K562 (cell line): ENCODE data around the gene PIM3. TPM values are rescaled to one million over a fixed set of nuclear protein-coding genes. Genes with fewer than 3 reads are reported as not detected.

Source experiments
- ARID2 ChIP-seq: fragments of 450-650 bp; IDR thresholded peaks from 2 replicates; pipeline ENCODE4 v1.6.1; 2017; ENCODE audit warnings: antibody characterized with exemption, mild to moderate bottlenecking
- CREBBP ChIP-seq: IDR thresholded peaks from one replicate; pipeline ENCODE4 v1.6.1; 2012; ENCODE audit warnings: low read depth, mild to moderate bottlenecking, control low read depth, inconsistent platforms, low read length
- FOXJ3 ChIP-seq: sonication (generic); formaldehyde crosslinking; IDR thresholded peaks from 2 replicates; pipeline ENCODE4 v1.4.0; 2020; ENCODE audit warnings: mild to moderate bottlenecking, missing genetic modification reagents
- PHB2 ChIP-seq: fragments of 450-650 bp; IDR thresholded peaks from 2 replicates; pipeline ENCODE4 v1.6.1; 2017; ENCODE audit warnings: low read depth
- PHF20 ChIP-seq: fragments of 450-650 bp; IDR thresholded peaks from 2 replicates; pipeline ENCODE4 v1.6.1; 2018; ENCODE audit not compliant: partially characterized antibody
- PHTF2 ChIP-seq: fragments of 250-450 bp; sonication (Bioruptor Pico); IDR thresholded peaks from 2 replicates; pipeline ENCODE4 v1.5.0; 2021; ENCODE audit warnings: mild to moderate bottlenecking
- PTRF ChIP-seq: fragments of 450-650 bp; IDR thresholded peaks from 2 replicates; pipeline ENCODE4 v1.6.1; 2016; ENCODE audit warnings: mild to moderate bottlenecking, missing genetic modification characterization, missing compliant biosample characterization
- PTTG1 ChIP-seq: fragments of 450-650 bp; IDR thresholded peaks from 2 replicates; pipeline ENCODE4 v1.6.1; 2016; ENCODE audit warnings: low read depth, mild to moderate bottlenecking, missing genetic modification characterization, missing compliant biosample characterization
- ZNF121 ChIP-seq: sonication (generic); formaldehyde crosslinking; conservative IDR thresholded peaks from 2 replicates; pipeline ENCODE4 v1.8.0; 2022; ENCODE audit warnings: missing genetic modification reagents
- polyA plus RNA-seq, 8 experiments: library from polyadenylated mRNA; depleted of rRNA in 4 of 8; stranded (reverse) in 5 of 8; unstranded in 3 of 8; fragments of >200 nt; fragmentation: Nextera tagmentation in 2 of 8; fragmentation: Illumina TruSeq in 1 of 8; extraction: Ambion mirVana in 2 of 8; extraction: Trizol in 1 of 8; gene quantifications; 2 replicates each; pipeline versions ENCODE4 v1.2.1 to v1.2.3, GENCODE V29; 2011 to 2014; ENCODE audit warnings: inconsistent platforms in 1 of 8, missing spikeins in 1 of 8
- total RNA-seq, 7 experiments: library from RNA; depleted of rRNA in 6 of 7; stranded (reverse); fragments of >200 nt in 6 of 7; fragmentation: Illumina TruSeq in 2 of 7; extraction: Trizol in 2 of 7; gene quantifications; 2 replicates each; pipeline versions ENCODE4 v1.2.1 to v1.2.3, GENCODE V29; 2011 to 2021; ENCODE audit warnings: low replicate concordance in 1 of 7
- TF ChIP-seq, protein P1 (sequence below): sonication (generic); formaldehyde crosslinking; IDR thresholded peaks from 2 replicates; pipeline ENCODE4 v1.8.1; 2023; ENCODE audit warnings: mild to moderate bottlenecking, missing genetic modification reagents, moderate library complexity
- TF ChIP-seq, protein P2 (sequence below): fragments of 150-350 bp; IDR thresholded peaks from 2 replicates; pipeline ENCODE4 v1.6.1; 2014; ENCODE audit warnings: low read depth, mild to moderate bottlenecking, low read length, borderline replicate concordance
- TF ChIP-seq, protein P3 (sequence below): sonication (generic); formaldehyde crosslinking; IDR thresholded peaks from 2 replicates; pipeline ENCODE4 v1.8.1; 2022; ENCODE audit warnings: missing genetic modification reagents
- TF ChIP-seq, protein P4 (sequence below): sonication (generic); formaldehyde crosslinking; IDR thresholded peaks from 2 replicates; pipeline ENCODE4 v1.8.0; 2022; ENCODE audit warnings: mild to moderate bottlenecking, missing genetic modification reagents
- TF ChIP-seq, protein P5 (sequence below): IDR thresholded peaks from 3 replicates; pipeline ENCODE4 v1.6.1; 2011; ENCODE audit warnings: borderline replicate concordance, mild to moderate bottlenecking, moderate library complexity; ENCODE audit not compliant: insufficient read length; ENCODE audit errors: extremely low read depth
- TF ChIP-seq, protein P6 (sequence below): sonication (generic); formaldehyde crosslinking; IDR thresholded peaks from 2 replicates; pipeline ENCODE4 v1.9.0; 2022; ENCODE audit warnings: mild to moderate bottlenecking, missing genetic modification reagents

Gene PIM3
- total and polyA plus RNA-seq, 9 of the 15 experiments (the other 6 are each of a cell fraction or from before 2014, with no cell fraction given): 0.24 to 40.5 (median 5.3) TPM

DNA sequence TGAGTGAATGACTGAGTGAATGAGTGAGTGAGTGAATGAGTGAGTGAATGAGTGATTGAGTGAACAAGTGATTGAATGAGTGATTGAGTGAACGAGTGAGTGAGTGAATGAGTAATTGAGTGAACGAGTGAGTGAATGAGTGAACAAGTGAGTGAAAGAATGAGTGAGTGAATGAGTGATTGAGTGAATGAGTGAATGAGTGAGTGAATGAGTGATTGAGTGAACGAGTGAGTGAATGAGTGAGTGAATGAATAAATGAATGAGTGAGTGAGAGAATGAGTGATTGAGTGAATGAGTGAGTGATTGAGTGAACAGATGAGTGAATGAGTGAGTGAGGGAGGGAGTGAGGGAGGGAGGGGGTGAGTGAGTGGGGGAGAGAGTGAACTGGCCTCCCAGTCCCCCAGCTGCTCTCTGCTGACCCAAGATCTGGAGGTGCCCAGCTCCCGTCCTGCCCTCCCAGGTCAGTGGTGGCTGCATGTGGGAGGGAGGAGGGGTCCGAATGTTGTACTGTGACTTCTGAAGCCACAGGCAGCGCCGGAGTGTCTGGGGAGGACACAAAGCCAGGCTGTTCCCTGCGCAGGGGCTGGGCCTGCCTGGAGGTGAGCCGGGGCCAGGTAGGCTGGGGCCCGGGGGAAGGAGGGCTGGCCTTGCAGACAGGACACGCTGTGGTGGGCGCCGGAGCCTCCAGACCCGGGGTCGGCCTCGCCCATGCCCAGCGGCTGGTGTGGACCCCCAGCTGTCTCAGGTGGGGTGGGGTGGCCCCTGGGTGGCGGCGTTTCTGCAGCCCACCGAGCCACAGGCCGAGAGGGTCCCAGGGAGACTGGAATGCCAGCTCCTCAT is 17.8 kb upstream of the PIM3 start (continued):
- TF ChIP-seq, protein P1, sequence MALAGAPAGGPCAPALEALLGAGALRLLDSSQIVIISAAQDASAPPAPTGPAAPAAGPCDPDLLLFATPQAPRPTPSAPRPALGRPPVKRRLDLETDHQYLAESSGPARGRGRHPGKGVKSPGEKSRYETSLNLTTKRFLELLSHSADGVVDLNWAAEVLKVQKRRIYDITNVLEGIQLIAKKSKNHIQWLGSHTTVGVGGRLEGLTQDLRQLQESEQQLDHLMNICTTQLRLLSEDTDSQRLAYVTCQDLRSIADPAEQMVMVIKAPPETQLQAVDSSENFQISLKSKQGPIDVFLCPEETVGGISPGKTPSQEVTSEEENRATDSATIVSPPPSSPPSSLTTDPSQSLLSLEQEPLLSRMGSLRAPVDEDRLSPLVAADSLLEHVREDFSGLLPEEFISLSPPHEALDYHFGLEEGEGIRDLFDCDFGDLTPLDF (CRISPR knock-in tag): no peak
- TF ChIP-seq PHF20 (peak; percentile 55), CREBBP (no peak), PHTF2 (CRISPR knock-in tag) (no peak), PHB2 (peak; percentile 24; the same call in 1 of the 2 replicates), PTRF (tag) (no peak), ARID2 (no peak), FOXJ3 (CRISPR knock-in tag) (no peak), ZNF121 (CRISPR knock-in tag) (no peak), PTTG1 (tag) (no peak)
- TF ChIP-seq, protein P2, sequence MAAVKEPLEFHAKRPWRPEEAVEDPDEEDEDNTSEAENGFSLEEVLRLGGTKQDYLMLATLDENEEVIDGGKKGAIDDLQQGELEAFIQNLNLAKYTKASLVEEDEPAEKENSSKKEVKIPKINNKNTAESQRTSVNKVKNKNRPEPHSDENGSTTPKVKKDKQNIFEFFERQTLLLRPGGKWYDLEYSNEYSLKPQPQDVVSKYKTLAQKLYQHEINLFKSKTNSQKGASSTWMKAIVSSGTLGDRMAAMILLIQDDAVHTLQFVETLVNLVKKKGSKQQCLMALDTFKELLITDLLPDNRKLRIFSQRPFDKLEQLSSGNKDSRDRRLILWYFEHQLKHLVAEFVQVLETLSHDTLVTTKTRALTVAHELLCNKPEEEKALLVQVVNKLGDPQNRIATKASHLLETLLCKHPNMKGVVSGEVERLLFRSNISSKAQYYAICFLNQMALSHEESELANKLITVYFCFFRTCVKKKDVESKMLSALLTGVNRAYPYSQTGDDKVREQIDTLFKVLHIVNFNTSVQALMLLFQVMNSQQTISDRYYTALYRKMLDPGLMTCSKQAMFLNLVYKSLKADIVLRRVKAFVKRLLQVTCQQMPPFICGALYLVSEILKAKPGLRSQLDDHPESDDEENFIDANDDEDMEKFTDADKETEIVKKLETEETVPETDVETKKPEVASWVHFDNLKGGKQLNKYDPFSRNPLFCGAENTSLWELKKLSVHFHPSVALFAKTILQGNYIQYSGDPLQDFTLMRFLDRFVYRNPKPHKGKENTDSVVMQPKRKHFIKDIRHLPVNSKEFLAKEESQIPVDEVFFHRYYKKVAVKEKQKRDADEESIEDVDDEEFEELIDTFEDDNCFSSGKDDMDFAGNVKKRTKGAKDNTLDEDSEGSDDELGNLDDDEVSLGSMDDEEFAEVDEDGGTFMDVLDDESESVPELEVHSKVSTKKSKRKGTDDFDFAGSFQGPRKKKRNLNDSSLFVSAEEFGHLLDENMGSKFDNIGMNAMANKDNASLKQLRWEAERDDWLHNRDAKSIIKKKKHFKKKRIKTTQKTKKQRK: no peak
- TF ChIP-seq, protein P3, sequence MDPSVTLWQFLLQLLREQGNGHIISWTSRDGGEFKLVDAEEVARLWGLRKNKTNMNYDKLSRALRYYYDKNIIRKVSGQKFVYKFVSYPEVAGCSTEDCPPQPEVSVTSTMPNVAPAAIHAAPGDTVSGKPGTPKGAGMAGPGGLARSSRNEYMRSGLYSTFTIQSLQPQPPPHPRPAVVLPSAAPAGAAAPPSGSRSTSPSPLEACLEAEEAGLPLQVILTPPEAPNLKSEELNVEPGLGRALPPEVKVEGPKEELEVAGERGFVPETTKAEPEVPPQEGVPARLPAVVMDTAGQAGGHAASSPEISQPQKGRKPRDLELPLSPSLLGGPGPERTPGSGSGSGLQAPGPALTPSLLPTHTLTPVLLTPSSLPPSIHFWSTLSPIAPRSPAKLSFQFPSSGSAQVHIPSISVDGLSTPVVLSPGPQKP (CRISPR knock-in tag): no peak
- TF ChIP-seq, protein P4, sequence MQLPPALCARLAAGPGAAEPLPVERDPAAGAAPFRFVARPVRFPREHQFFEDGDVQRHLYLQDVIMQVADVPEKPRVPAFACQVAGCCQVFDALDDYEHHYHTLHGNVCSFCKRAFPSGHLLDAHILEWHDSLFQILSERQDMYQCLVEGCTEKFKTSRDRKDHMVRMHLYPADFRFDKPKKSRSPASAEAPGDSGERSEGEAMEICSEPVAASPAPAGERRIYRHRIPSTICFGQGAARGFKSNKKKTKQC (CRISPR knock-in tag): no peak
- TF ChIP-seq, protein P5, sequence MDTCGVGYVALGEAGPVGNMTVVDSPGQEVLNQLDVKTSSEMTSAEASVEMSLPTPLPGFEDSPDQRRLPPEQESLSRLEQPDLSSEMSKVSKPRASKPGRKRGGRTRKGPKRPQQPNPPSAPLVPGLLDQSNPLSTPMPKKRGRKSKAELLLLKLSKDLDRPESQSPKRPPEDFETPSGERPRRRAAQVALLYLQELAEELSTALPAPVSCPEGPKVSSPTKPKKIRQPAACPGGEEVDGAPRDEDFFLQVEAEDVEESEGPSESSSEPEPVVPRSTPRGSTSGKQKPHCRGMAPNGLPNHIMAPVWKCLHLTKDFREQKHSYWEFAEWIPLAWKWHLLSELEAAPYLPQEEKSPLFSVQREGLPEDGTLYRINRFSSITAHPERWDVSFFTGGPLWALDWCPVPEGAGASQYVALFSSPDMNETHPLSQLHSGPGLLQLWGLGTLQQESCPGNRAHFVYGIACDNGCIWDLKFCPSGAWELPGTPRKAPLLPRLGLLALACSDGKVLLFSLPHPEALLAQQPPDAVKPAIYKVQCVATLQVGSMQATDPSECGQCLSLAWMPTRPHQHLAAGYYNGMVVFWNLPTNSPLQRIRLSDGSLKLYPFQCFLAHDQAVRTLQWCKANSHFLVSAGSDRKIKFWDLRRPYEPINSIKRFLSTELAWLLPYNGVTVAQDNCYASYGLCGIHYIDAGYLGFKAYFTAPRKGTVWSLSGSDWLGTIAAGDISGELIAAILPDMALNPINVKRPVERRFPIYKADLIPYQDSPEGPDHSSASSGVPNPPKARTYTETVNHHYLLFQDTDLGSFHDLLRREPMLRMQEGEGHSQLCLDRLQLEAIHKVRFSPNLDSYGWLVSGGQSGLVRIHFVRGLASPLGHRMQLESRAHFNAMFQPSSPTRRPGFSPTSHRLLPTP: no peak
- TF ChIP-seq, protein P6, sequence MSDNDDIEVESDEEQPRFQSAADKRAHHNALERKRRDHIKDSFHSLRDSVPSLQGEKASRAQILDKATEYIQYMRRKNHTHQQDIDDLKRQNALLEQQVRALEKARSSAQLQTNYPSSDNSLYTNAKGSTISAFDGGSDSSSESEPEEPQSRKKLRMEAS (CRISPR knock-in tag): no peak
